DMS153 (cell line): ENCODE measurements around the gene MED31.
"Not testable (repeated sequence)": the region's sequence is repeated elsewhere in the genome, so short reads cannot be mapped to it uniquely, and the experiment has no call there.

Source experiments
- DNase-seq: peaks from one replicate; lab custom pipeline; 2025; lab: John Stamatoyannopoulos, UW

Gene MED31

GRCh38 chr17:6626616-6627015 lies 24.8 kb downstream of the MED31 start:
- DNase-seq: no peak

DNA sequence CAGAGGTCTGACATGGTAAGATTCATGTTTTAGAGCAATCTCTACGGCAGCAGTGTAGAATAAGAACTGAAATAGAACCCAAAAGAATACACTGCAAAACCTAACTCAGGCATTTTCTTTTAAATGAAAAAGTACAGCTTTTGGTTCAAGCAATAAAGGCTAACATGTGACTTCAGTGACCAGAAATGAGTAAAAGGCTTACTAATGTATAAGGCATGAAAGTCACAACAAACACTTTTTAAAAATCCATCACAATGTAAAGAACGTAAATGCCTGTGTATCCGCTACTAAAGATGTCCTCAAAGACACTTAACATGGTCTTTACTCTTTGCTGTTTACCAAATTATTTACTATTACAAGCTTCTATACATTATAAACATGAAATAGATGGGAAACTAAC lies 27.5 kb downstream of the MED31 start:
- no peak for DNase-seq

DNA sequence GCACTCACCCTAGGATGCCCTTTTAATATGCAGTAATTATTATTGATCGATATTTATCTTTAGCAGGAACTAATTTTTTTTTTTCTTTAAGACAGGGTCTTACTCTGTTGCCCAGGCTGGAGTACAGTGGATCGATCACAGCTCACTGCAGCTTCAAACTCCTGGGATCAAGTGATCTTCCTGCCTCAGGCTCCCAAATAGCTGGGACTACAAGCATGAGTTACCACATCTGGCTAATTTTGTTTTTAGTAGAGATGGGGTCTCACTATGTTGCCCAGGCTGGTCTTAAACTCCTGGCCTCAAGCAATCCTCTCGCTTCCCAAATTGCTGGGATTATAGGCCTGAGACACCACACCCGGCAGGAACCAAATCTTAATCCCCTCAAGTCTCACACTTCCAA lies 40.2 kb downstream of the MED31 start:
- DNase-seq: no peak

GRCh38 chr17:6610011-6610410 lies 41.4 kb downstream of the MED31 start:
- DNase-seq: no peak

GRCh38 chr17:6608321-6608720 lies 43.1 kb downstream of the MED31 start:
- DNase-seq: no peak

- DNase-seq: no peak
Observed at GRCh38 chr17:6605142-6605541, 46.3 kb downstream of the MED31 start.

GRCh38 chr17:6603744-6604325 lies 47.6 kb downstream of the MED31 start:
- DNase-seq: no peak

DNA sequence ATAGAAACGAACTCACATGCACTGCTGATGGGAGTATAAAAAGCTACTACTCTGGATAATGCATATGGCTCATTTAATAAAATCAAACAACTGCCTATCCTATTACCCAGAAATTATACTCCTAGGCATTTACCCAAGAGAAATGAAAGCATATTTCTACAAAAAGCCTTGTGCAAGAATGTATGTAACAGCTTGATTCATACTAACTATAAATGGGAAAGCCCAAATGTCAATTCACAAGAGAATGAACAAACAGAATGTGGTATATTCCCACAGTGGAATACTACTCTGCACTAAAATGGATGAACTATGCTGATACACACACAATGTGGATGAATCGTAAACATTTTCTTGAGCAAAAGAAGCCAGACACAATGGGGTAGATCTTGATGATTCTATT lies 49.3 kb downstream of the MED31 start:
- no peak for DNase-seq

DNA sequence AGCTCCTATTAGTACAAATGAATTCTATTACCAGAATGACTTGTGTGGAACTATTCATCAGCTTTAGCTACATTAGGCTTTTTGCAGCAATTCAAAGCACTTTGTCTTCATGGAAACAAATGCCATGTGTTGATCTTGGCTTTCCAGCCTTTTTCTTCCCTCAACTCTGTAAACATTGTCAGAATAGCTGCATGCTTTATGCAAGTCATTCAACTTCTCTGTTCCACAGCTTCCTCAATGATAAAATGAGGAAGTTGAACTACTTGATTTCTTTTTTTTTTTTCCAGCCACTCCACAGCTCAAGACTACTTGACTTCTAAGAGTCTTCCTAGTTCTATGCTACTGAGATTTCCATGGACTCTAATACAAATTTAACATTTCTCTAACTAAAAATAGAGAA lies 52.0 kb downstream of the MED31 start:
- no peak for DNase-seq

- DNase-seq: no peak
Observed at GRCh38 chr17:6597727-6598126, 53.7 kb downstream of the MED31 start.

- DNase-seq: no peak
Observed at GRCh38 chr17:6596941-6597340, 54.5 kb downstream of the MED31 start.

DNA sequence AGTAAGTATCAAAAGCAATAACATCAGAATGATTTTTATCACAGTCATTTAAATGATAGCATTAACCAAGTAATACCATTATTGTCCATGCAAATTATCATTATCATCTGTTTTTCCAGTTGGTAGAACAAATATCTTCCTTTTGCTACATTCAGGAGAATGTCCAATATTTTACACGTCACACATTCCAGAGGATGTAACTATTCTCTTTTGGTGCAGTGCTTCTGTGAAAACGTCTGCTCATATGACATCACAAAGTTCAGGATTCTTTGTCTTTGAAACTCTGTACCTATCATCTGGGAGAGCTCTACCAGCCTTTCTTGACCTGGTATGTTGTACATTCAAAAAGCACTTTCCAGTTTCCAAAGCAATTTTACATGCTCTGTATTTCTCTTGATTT lies 54.9 kb downstream of the MED31 start:
- no peak for DNase-seq

- no peak for DNase-seq
Observed at GRCh38 chr17:6596081-6596480, 55.3 kb downstream of the MED31 start.

DNA sequence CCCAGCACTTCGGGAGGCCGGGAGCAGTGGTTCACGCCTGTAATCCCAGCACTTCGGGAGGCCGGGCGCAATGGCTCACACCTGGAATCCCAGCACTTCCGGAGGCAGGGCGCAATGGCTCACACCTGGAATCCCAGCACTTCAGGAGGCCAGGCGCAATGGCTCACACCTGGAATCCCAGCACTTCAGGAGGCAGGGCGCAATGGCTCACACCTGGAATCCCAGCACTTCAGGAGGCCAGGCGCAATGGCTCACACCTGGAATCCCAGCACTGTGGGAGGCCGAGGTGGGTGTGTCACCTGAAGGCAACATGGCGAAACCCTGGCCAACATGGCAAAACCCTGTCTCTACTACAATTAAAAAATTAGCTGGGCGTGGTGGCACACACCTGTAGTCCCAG lies 58.0 kb downstream of the MED31 start:
- not testable (repeated sequence) for DNase-seq
